DND-41 (cell line): ENCODE data around the gene FLACC1.

Experiments
- CTCF ChIP-seq: IDR thresholded peaks from 2 replicates; pipeline ENCODE4 v1.5.1; 2012; ENCODE audit warnings: borderline replicate concordance, low read length, moderate library complexity, mild to moderate bottlenecking; ENCODE audit not compliant: poor library complexity, severe bottlenecking; ENCODE audit errors: extremely low read depth
- EZH2 ChIP-seq: IDR thresholded peaks from 3 replicates; pipeline ENCODE4 v1.6.1; 2012; ENCODE audit warnings: borderline replicate concordance, low read depth, mild to moderate bottlenecking, moderate library complexity, low read length, inconsistent platforms; ENCODE audit not compliant: severe bottlenecking

GRCh38 chr2:201255408-201256033, 101.6 kb downstream of the FLACC1 start:
- TF ChIP-seq CTCF (no peak), EZH2 (no peak)
